Cardiac fibroblast (primary cell): ENCODE data around the gene RNASEH2C.
"Not testable (repeated sequence)": the region's sequence is repeated elsewhere in the genome, so short reads cannot be mapped to it uniquely, and the experiment has no call there.

Experiments used
- DNase-seq, 2 donors: peaks; one replicate each; pipeline versions ENCODE4 v3.0.0 to v3.0.0-alpha.2; 2010; ENCODE audit warnings: low read depth in 2 of 2
- H3K4me3 ChIP-seq, 2 donors: replicated peaks in 1 of 2; 1 replicate in 1 of 2; 2 replicates in 1 of 2; pipeline ENCODE4 v1.5.1; 2011; ENCODE audit warnings: low read depth in 2 of 2, low read length in 2 of 2, mild to moderate bottlenecking in 2 of 2, moderate library complexity in 1 of 2
- CTCF ChIP-seq: IDR thresholded peaks from one replicate; pipeline ENCODE4 v1.5.1; 2011; ENCODE audit warnings: low read depth, mild to moderate bottlenecking, low read length, inconsistent platforms

The RNASEH2C gene

GRCh38 chr11:65692367-65692766 lies 28.2 kb downstream of the RNASEH2C start:
- no peak for DNase-seq
- no peak overlapping the region for H3K4me3 ChIP-seq
- no peak for TF ChIP-seq CTCF

GRCh38 chr11:65691847-65692246 lies 28.8 kb downstream of the RNASEH2C start:
- not testable (repeated sequence) for DNase-seq, H3K4me3 ChIP-seq

GRCh38 chr11:65685981-65686380 lies 34.6 kb downstream of the RNASEH2C start:
- no peak for TF ChIP-seq CTCF
- DNase-seq, result peak in 1 of 2 donors; percentile 30
- H3K4me3 ChIP-seq, result no peak overlapping the region

- not testable (repeated sequence) for DNase-seq, H3K4me3 ChIP-seq
These were observed 37.1 kb downstream of the RNASEH2C start for GRCh38 chr11:65683480-65683879.

- H3K4me3 ChIP-seq, result no peak overlapping the region
- DNase-seq, result no peak
- TF ChIP-seq CTCF, result no peak
These were observed 40.3 kb downstream of the RNASEH2C start for GRCh38 chr11:65680192-65680743.

- TF ChIP-seq CTCF, result no peak
- H3K4me3 ChIP-seq, result no peak overlapping the region
- no peak for DNase-seq
These were observed 47.6 kb downstream of the RNASEH2C start for GRCh38 chr11:65672982-65673381.

GRCh38 chr11:65672180-65672860 lies 48.3 kb downstream of the RNASEH2C start:
- H3K4me3 ChIP-seq, result no peak overlapping the region
- TF ChIP-seq CTCF, result no peak
- DNase-seq, result no peak
